Ectodermal cell (in vitro differentiated cells): ENCODE data around the gene GPT2.

Experiments
- H3K27ac ChIP-seq: 2 replicates; pipeline ENCODE4 v1.7.0; 2013; ENCODE audit warnings: mild to moderate bottlenecking, low read depth, low read length; ENCODE audit not compliant: insufficient read depth, poor library complexity, severe bottlenecking
- H3K27me3 ChIP-seq: 2 replicates; pipeline ENCODE4 v1.7.0; 2013; ENCODE audit warnings: mild to moderate bottlenecking, low read length; ENCODE audit not compliant: insufficient read depth, control insufficient read depth, poor library complexity, severe bottlenecking
- H3K36me3 ChIP-seq: one replicate; pipeline ENCODE4 v1.7.0; 2013; ENCODE audit warnings: low read length; ENCODE audit not compliant: control insufficient read depth, insufficient read depth
- H3K4me1 ChIP-seq: one replicate; pipeline ENCODE4 v1.7.0; 2013; ENCODE audit warnings: low read length; ENCODE audit not compliant: control insufficient read depth, insufficient read depth
- H3K4me3 ChIP-seq: 2 replicates; pipeline ENCODE4 v1.7.0; 2013; ENCODE audit warnings: low read depth, low read length, control low read depth; ENCODE audit not compliant: insufficient read depth
- H3K9me3 ChIP-seq: 2 replicates; pipeline ENCODE4 v1.7.0; 2013; ENCODE audit warnings: mild to moderate bottlenecking, low read length, moderate library complexity; ENCODE audit not compliant: control insufficient read depth
- WGBS, 2 experiments: methylation state at CpG; one replicate each; pipeline ENCODE4 v1.1.7; 2013; ENCODE audit warnings: missing lambda C conversion rate in 2 of 2; 5-methylcytosine and 5-hydroxymethylcytosine counted together

Gene GPT2

GRCh38 chr16:46850619-46851555, 33.3 kb upstream of the GPT2 start:
- no peak overlapping the region for H3K27ac ChIP-seq
- 88 to 94% methylated on average over 5 of the region's 5 CpGs for WGBS, 2 experiments
- H3K36me3 ChIP-seq, result no peaks in the 10 kb centered on the region
- no peaks in the 10 kb centered on the region for H3K27me3 ChIP-seq
- no peak overlapping the region for H3K4me3 ChIP-seq
- H3K9me3 ChIP-seq, result no peaks in the 10 kb centered on the region
- H3K4me1 ChIP-seq, result peaks cover 8% of the 10 kb centered on the region

GRCh38 chr16:46852130-46852529, 32.0 kb upstream of the GPT2 start:
- H3K27me3 ChIP-seq, result no peaks in the 10 kb centered on the region

GRCh38 chr16:46853713-46854443, 30.3 kb upstream of the GPT2 start:
- Histone ChIP-seq H3K4me3 (no peak overlapping the region), H3K4me1 (peaks cover 5% of the 10 kb centered on the region), H3K27ac (no peak overlapping the region), H3K9me3 (no peaks in the 10 kb centered on the region), H3K36me3 (no peaks in the 10 kb centered on the region), H3K27me3 (no peaks in the 10 kb centered on the region)
- 16 to 19% methylated on average over 5 of the region's 5 CpGs for WGBS, 2 experiments

More at GRCh38 chr16:46852130-46852529, 32.0 kb upstream of the GPT2 start:
- Histone ChIP-seq H3K4me3 (no peak overlapping the region), H3K27ac (no peak overlapping the region), H3K9me3 (no peaks in the 10 kb centered on the region), H3K36me3 (no peaks in the 10 kb centered on the region), H3K4me1 (peaks cover 8% of the 10 kb centered on the region)
- 78 to 80% methylated on average over 3 of the region's 3 CpGs for WGBS, 2 experiments

- Histone ChIP-seq H3K27ac (no peak overlapping the region), H3K4me3 (no peak overlapping the region), H3K4me1 (no peaks in the 10 kb centered on the region), H3K9me3 (no peaks in the 10 kb centered on the region), H3K36me3 (no peaks in the 10 kb centered on the region), H3K27me3 (no peaks in the 10 kb centered on the region)
- WGBS, 2 experiments, result 84 to 86% methylated on average over 2 of the region's 2 CpGs
These were observed 29.3 kb upstream of the GPT2 start for GRCh38 chr16:46854846-46855245.

- Histone ChIP-seq H3K4me3 (no peak overlapping the region), H3K4me1 (no peaks in the 10 kb centered on the region), H3K27me3 (no peaks in the 10 kb centered on the region), H3K9me3 (no peaks in the 10 kb centered on the region), H3K27ac (no peak overlapping the region), H3K36me3 (no peaks in the 10 kb centered on the region)
- WGBS, 2 experiments, result 91 to 93% methylated on average over 4 of the region's 4 CpGs
These were observed 28.8 kb upstream of the GPT2 start for GRCh38 chr16:46855389-46855788.

GRCh38 chr16:46857368-46857945, 26.7 kb upstream of the GPT2 start:
- no peaks in the 10 kb centered on the region for H3K4me1 ChIP-seq
- no peak overlapping the region for H3K4me3 ChIP-seq
- H3K36me3 ChIP-seq, result no peaks in the 10 kb centered on the region
- WGBS, 2 experiments, result 83 to 85% methylated on average over 6 of the region's 6 CpGs
- H3K27ac ChIP-seq, result no peak overlapping the region
- H3K27me3 ChIP-seq, result no peaks in the 10 kb centered on the region
- H3K9me3 ChIP-seq, result no peaks in the 10 kb centered on the region

- Histone ChIP-seq H3K27me3 (no peaks in the 10 kb centered on the region), H3K27ac (no peak overlapping the region), H3K9me3 (no peaks in the 10 kb centered on the region), H3K36me3 (no peaks in the 10 kb centered on the region), H3K4me3 (no peak overlapping the region), H3K4me1 (no peaks in the 10 kb centered on the region)
- 95 to 96% methylated on average over 6 of the region's 6 CpGs for WGBS, 2 experiments
These were observed 26.0 kb upstream of the GPT2 start for GRCh38 chr16:46858151-46858550.

- Histone ChIP-seq H3K27me3 (no peaks in the 10 kb centered on the region), H3K4me3 (no peak overlapping the region), H3K9me3 (no peaks in the 10 kb centered on the region), H3K27ac (no peak overlapping the region), H3K36me3 (no peaks in the 10 kb centered on the region), H3K4me1 (no peaks in the 10 kb centered on the region)
- WGBS, 2 experiments, result 81 to 91% methylated on average over 5 of the region's 5 CpGs
These were observed 24.4 kb upstream of the GPT2 start for GRCh38 chr16:46859719-46860152.

GRCh38 chr16:46862555-46863447, 21.4 kb upstream of the GPT2 start:
- no peaks in the 10 kb centered on the region for H3K9me3 ChIP-seq
- H3K27me3 ChIP-seq, result no peaks in the 10 kb centered on the region
- no peak overlapping the region for H3K27ac ChIP-seq
- H3K36me3 ChIP-seq, result no peaks in the 10 kb centered on the region
- H3K4me1 ChIP-seq, result no peaks in the 10 kb centered on the region
- H3K4me3 ChIP-seq, result no peak overlapping the region
- WGBS, 2 experiments, result 90 to 93% methylated on average over 15 of the region's 16 CpGs
